DMS 273 treated with DMSO at 0.1 percent for 48 hours (cell line): Measurements from ENCODE around the gene IQGAP2.

Source experiments
- DNase-seq: peaks from one replicate; lab custom pipeline; 2025; lab: John Stamatoyannopoulos, UW

IQGAP2 gene

GRCh38 chr5:76383126-76383832 lies 19.8 kb upstream of the IQGAP2 start:
- DNase-seq, result no peak

GRCh38 chr5:76384189-76384588 lies 18.9 kb upstream of the IQGAP2 start:
- no peak for DNase-seq

- DNase-seq, result no peak
These were observed 18.4 kb upstream of the IQGAP2 start for GRCh38 chr5:76384705-76385104.

- DNase-seq, result no peak
These were observed 17.5 kb upstream of the IQGAP2 start for GRCh38 chr5:76385540-76385939.

GRCh38 chr5:76386360-76386759 lies 16.7 kb upstream of the IQGAP2 start:
- DNase-seq, result no peak

GRCh38 chr5:76388236-76388635 lies 14.8 kb upstream of the IQGAP2 start:
- DNase-seq, result no peak

GRCh38 chr5:76388791-76389512 lies 14.1 kb upstream of the IQGAP2 start:
- no peak for DNase-seq

GRCh38 chr5:76389513-76390154 lies 13.5 kb upstream of the IQGAP2 start:
- no peak for DNase-seq

- DNase-seq, result no peak
These were observed 12.1 kb upstream of the IQGAP2 start for GRCh38 chr5:76391014-76391413.

GRCh38 chr5:76393035-76393680 lies 9.9 kb upstream of the IQGAP2 start:
- no peak for DNase-seq

GRCh38 chr5:76397200-76397599 lies 5.9 kb upstream of the IQGAP2 start:
- DNase-seq, result no peak

GRCh38 chr5:76399268-76399667 lies 3.8 kb upstream of the IQGAP2 start:
- no peak for DNase-seq

GRCh38 chr5:76400466-76400865 lies 2.6 kb upstream of the IQGAP2 start:
- DNase-seq, result no peak

GRCh38 chr5:76401801-76402250 lies 1.3 kb upstream of the IQGAP2 start:
- no peak for DNase-seq

GRCh38 chr5:76402251-76402885 lies 717 bp upstream of the IQGAP2 start:
- DNase-seq, result no peak

- peak; percentile 19 for DNase-seq
These were observed 709 bp downstream of the IQGAP2 start for GRCh38 chr5:76403766-76404222.

GRCh38 chr5:76404223-76405211 lies 1.4 kb downstream of the IQGAP2 start:
- no peak for DNase-seq

- no peak for DNase-seq
These were observed 2.9 kb downstream of the IQGAP2 start for GRCh38 chr5:76406014-76406413.

- no peak for DNase-seq
These were observed 3.6 kb downstream of the IQGAP2 start for GRCh38 chr5:76406673-76407072.

- no peak for DNase-seq
These were observed 5.1 kb downstream of the IQGAP2 start for GRCh38 chr5:76408104-76408654.
